ENCODE data around the gene PCSK1N. TPM values are rescaled to one million over a fixed set of nuclear protein-coding genes. Genes with fewer than 3 reads are reported as not detected.
"Not testable (repeated sequence)": the region's sequence is repeated elsewhere in the genome, so short reads cannot be mapped to it uniquely, and the experiment has no call there.

The PCSK1N gene
- 0.18 TPM for polyA plus RNA-seq (2013, experiment 1 of 2; ENCODE audit: insufficient read length)
- 1.2 TPM for polyA plus RNA-seq (2013, experiment 2 of 2; ENCODE audit: insufficient read length)

GRCh38 chrX:48835524-48836329 lies at the start of gene PCSK1N:
TSS of gene PCSK1N (minus strand) at chrX:48835610. CDS start at chrX:48835532, 78 bp downstream.
- DNase-seq: no peak

- no peak for DNase-seq
Observed at GRCh38 chrX:48883729-48884128, 48.3 kb upstream of the PCSK1N start.

- not testable (repeated sequence) for DNase-seq
Observed at GRCh38 chrX:48876944-48877343, 41.5 kb upstream of the PCSK1N start.

- DNase-seq: not testable (repeated sequence)
Observed at GRCh38 chrX:48872017-48872416, 36.6 kb upstream of the PCSK1N start.

- peak; percentile 23 for DNase-seq
Observed at GRCh38 chrX:48864210-48864609, 28.8 kb upstream of the PCSK1N start.

- no peak for DNase-seq
Observed at GRCh38 chrX:48854898-48855297, 19.5 kb upstream of the PCSK1N start.

- not testable (repeated sequence) for DNase-seq
Observed at GRCh38 chrX:48854121-48854804, 18.9 kb upstream of the PCSK1N start.

- DNase-seq: not testable (repeated sequence)
Observed at GRCh38 chrX:48853494-48853893, 18.1 kb upstream of the PCSK1N start.

- DNase-seq: no peak
Observed at GRCh38 chrX:48852857-48853256, 17.4 kb upstream of the PCSK1N start.

- DNase-seq: no peak
Observed at GRCh38 chrX:48848847-48849246, 13.4 kb upstream of the PCSK1N start.

GRCh38 chrX:48839686-48840085 lies 4.3 kb upstream of the PCSK1N start:
- DNase-seq: no peak

GRCh38 chrX:48834383-48834709 lies 1.1 kb downstream of the PCSK1N start:
- no peak for DNase-seq

- DNase-seq: peak; percentile 1
Observed at GRCh38 chrX:48833542-48834138, 1.8 kb downstream of the PCSK1N start.

GRCh38 chrX:48831909-48832291 lies 3.5 kb downstream of the PCSK1N start:
- DNase-seq: no peak

- DNase-seq: no peak
Observed at GRCh38 chrX:48831136-48831908, 4.1 kb downstream of the PCSK1N start.

GRCh38 chrX:48829016-48829735 lies 6.2 kb downstream of the PCSK1N start:
- no peak for DNase-seq

GRCh38 chrX:48827654-48827968 lies 7.8 kb downstream of the PCSK1N start:
- DNase-seq: no peak

GRCh38 chrX:48826876-48827653 lies 8.3 kb downstream of the PCSK1N start:
- DNase-seq: no peak

GRCh38 chrX:48826135-48826875 lies 9.1 kb downstream of the PCSK1N start, which contains the start of gene ERAS:
TSS of gene ERAS (plus strand) at chrX:48826513. CDS start at chrX:48829124, 2,611 bp downstream.
- no peak for DNase-seq

GRCh38 chrX:48824066-48824465 lies 11.3 kb downstream of the PCSK1N start:
- DNase-seq: no peak

- DNase-seq: no peak
Observed at GRCh38 chrX:48823053-48823452, 12.4 kb downstream of the PCSK1N start.

Measured in fibroblast of skin of scalp (primary cell).